ENCODE data around the gene GRAMD1B. TPM values are rescaled to one million over a fixed set of nuclear protein-coding genes. Genes with fewer than 3 reads are reported as not detected.

The GRAMD1B gene
- total and polyA plus RNA-seq, 2 donors (not counting 1 experiment from before 2014, with no cell fraction given), result 0.83 to 1.5 TPM

GRCh38 chr11:123406441-123407129 is 23.5 kb upstream of the GRAMD1B start:
- no peak for TF ChIP-seq EZH2 (IDR thresholded peaks at IDR 0.05; ENCODE audit: low read length, missing control alignments)
- H3K4me2 ChIP-seq (ENCODE audit: extremely low read depth, insufficient read depth, low read length), result no peak overlapping the region
- no peak for DNase-seq (ENCODE audit: low read depth in 2 of 2)
- H4K20me1 ChIP-seq (ENCODE audit: control insufficient read depth, extremely low read depth, insufficient read depth, low read length), result no peaks in the 10 kb centered on the region
- H3K4me3 ChIP-seq (replicated peaks in 1 of 4; ENCODE audit: control extremely low read depth in 1 of 4, insufficient read depth in 1 of 4, low read depth in 3 of 4, low read length in 4 of 4), result no peak overlapping the region
- no peaks in the 10 kb centered on the region for H3K9me3 ChIP-seq (ENCODE audit: control insufficient read depth, insufficient read depth, low read depth, low read length)
- no peak overlapping the region for H3K27ac ChIP-seq (ENCODE audit: insufficient read depth, low read length)
- H3K9ac ChIP-seq (ENCODE audit: insufficient read depth, low read length), result no peak overlapping the region
- no peaks in the 10 kb centered on the region for H3K4me1 ChIP-seq (ENCODE audit: control insufficient read depth, extremely low read depth, insufficient read depth, low read length)
- no peak overlapping the region for H2AFZ ChIP-seq (ENCODE audit: low read length)
- no peaks in the 10 kb centered on the region for H3K36me3 ChIP-seq (ENCODE audit: control insufficient read depth, insufficient read depth, low read length)
- no peaks in the 10 kb centered on the region for H3K79me2 ChIP-seq (ENCODE audit: control insufficient read depth, insufficient read depth, low read length)
- H3K27me3 ChIP-seq (ENCODE audit: control insufficient read depth, insufficient read depth, low read length), result peaks cover 8% of the 10 kb centered on the region

GRCh38 chr11:123407130-123407995 is 22.7 kb upstream of the GRAMD1B start:
- H2AFZ ChIP-seq (ENCODE audit: low read length), result no peak overlapping the region
- H4K20me1 ChIP-seq (ENCODE audit: control insufficient read depth, extremely low read depth, insufficient read depth, low read length), result no peaks in the 10 kb centered on the region
- no peak overlapping the region for H3K27ac ChIP-seq (ENCODE audit: insufficient read depth, low read length)
- DNase-seq (ENCODE audit: low read depth in 2 of 2), result peak; percentile 51 to 55
- TF ChIP-seq CTCF (conservative IDR thresholded peaks at IDR 0.05 in 1 of 2, IDR thresholded peaks at IDR 0.05 in 1 of 2; ENCODE audit: low read depth in 1 of 2, low read length in 2 of 2) (peak; percentile 56 to 61), EZH2 (IDR thresholded peaks at IDR 0.05; ENCODE audit: low read length, missing control alignments) (no peak)
- no peaks in the 10 kb centered on the region for H3K4me1 ChIP-seq (ENCODE audit: control insufficient read depth, extremely low read depth, insufficient read depth, low read length)
- H3K9ac ChIP-seq (ENCODE audit: insufficient read depth, low read length), result no peak overlapping the region
- no peak overlapping the region for H3K4me3 ChIP-seq (replicated peaks in 1 of 4; ENCODE audit: control extremely low read depth in 1 of 4, insufficient read depth in 1 of 4, low read depth in 3 of 4, low read length in 4 of 4)
- H3K36me3 ChIP-seq (ENCODE audit: control insufficient read depth, insufficient read depth, low read length), result no peaks in the 10 kb centered on the region
- no peaks in the 10 kb centered on the region for H3K9me3 ChIP-seq (ENCODE audit: control insufficient read depth, insufficient read depth, low read depth, low read length)
- H3K27me3 ChIP-seq (ENCODE audit: control insufficient read depth, insufficient read depth, low read length), result peaks cover 8% of the 10 kb centered on the region
- no peaks in the 10 kb centered on the region for H3K79me2 ChIP-seq (ENCODE audit: control insufficient read depth, insufficient read depth, low read length)
- no peak overlapping the region for H3K4me2 ChIP-seq (ENCODE audit: extremely low read depth, insufficient read depth, low read length)

GRCh38 chr11:123407996-123408597 is 22.0 kb upstream of the GRAMD1B start:
- H3K4me3 ChIP-seq (replicated peaks in 1 of 4; ENCODE audit: control extremely low read depth in 1 of 4, insufficient read depth in 1 of 4, low read depth in 3 of 4, low read length in 4 of 4), result no peak overlapping the region
- TF ChIP-seq EZH2 (IDR thresholded peaks at IDR 0.05; ENCODE audit: low read length, missing control alignments), result no peak
- no peak overlapping the region for H2AFZ ChIP-seq (ENCODE audit: low read length)
- H3K9me3 ChIP-seq (ENCODE audit: control insufficient read depth, insufficient read depth, low read depth, low read length), result no peaks in the 10 kb centered on the region
- no peak overlapping the region for H3K9ac ChIP-seq (ENCODE audit: insufficient read depth, low read length)
- no peaks in the 10 kb centered on the region for H3K36me3 ChIP-seq (ENCODE audit: control insufficient read depth, insufficient read depth, low read length)
- H3K79me2 ChIP-seq (ENCODE audit: control insufficient read depth, insufficient read depth, low read length), result no peaks in the 10 kb centered on the region
- no peak overlapping the region for H3K27ac ChIP-seq (ENCODE audit: insufficient read depth, low read length)
- H3K27me3 ChIP-seq (ENCODE audit: control insufficient read depth, insufficient read depth, low read length), result peaks cover 8% of the 10 kb centered on the region
- H3K4me2 ChIP-seq (ENCODE audit: extremely low read depth, insufficient read depth, low read length), result no peak overlapping the region
- no peaks in the 10 kb centered on the region for H3K4me1 ChIP-seq (ENCODE audit: control insufficient read depth, extremely low read depth, insufficient read depth, low read length)
- DNase-seq (ENCODE audit: low read depth in 2 of 2), result no peak
- H4K20me1 ChIP-seq (ENCODE audit: control insufficient read depth, extremely low read depth, insufficient read depth, low read length), result no peaks in the 10 kb centered on the region

Data from fibroblast of lung (primary cell).